HCT116 (cell line): Measurements from ENCODE around the gene NBL1. TPM values are rescaled to one million over a fixed set of nuclear protein-coding genes. Genes with fewer than 3 reads are reported as not detected.
"Not testable (repeated sequence)": the region's sequence is repeated elsewhere in the genome, so short reads cannot be mapped to it uniquely, and the experiment has no call there.

Experiments
- ATAC-seq: fragments of 200-7000 bp; cut with Tn5 transposase; 2 replicates; pipeline ENCODE4 v1.9.1; 2020; ENCODE audit warnings: mild to moderate bottlenecking, moderate library complexity
- BruUV-seq: library from RNA; stranded (reverse); fragments of 400-500 nt; replicated peaks from 2 replicates; lab custom pipeline; 2021; lab: Mats Ljungman, UMichigan
- CTCF ChIA-PET: fragments of 300-600 bp; sonication (Branson Sonifier 250); formaldehyde crosslinking; loops from one replicate; lab custom pipeline; 2021; ENCODE audit warnings: antibody characterized with exemption; lab: Charles Lee
- POLR2A ChIA-PET: fragments of 300-600, 350-600 bp; sonication (Branson Sonifier 250); formaldehyde crosslinking; loops from one replicate; lab custom pipeline; 2021; ENCODE audit warnings: antibody characterized with exemption; lab: Charles Lee
- RAD21 ChIA-PET, 2 experiments: fragments of 300-600 bp; sonication (Branson Sonifier 250); formaldehyde crosslinking; loops; one replicate each; lab custom pipeline; 2023; ENCODE audit warnings: low total read pairs in 2 of 2; ENCODE audit not compliant: uncharacterized antibody in 2 of 2, unreplicated experiment in 2 of 2, low non-redundant PET in 1 of 2; lab: Charles Lee
- DNase-seq: peaks from one replicate; pipeline ENCODE4 v3.0.0-alpha.2; 2010; ENCODE audit warnings: low read depth, low spot score
- H2AFZ ChIP-seq: fragments of 200-600 bp; shearing (Covaris generic), sonication (generic); 2 replicates; pipeline ENCODE4 v1.6.1; 2017; ENCODE audit warnings: low read depth, mixed run types, mixed read lengths, antibody characterized with exemption, low read length; ENCODE audit not compliant: poor library complexity, severe bottlenecking
- H3K27ac ChIP-seq: 2 replicates; pipeline ENCODE4 v1.5.1; 2012; ENCODE audit warnings: low read depth, low read length
- H3K27me3 ChIP-seq: fragments of 200-600 bp; sonication (generic); 2 replicates; pipeline ENCODE4 v1.6.1; 2016; ENCODE audit warnings: mixed run types, low read length, mixed read lengths; ENCODE audit not compliant: insufficient read depth
- H3K36me3 ChIP-seq, 2 experiments: fragments of 200-500 bp in 1 of 2; fragments of 200-600 bp in 1 of 2; sonication (Bioruptor generic) in 1 of 2; sonication (generic) in 1 of 2; 2 replicates each; pipeline versions ENCODE4 v1.5.1 to v1.6.1; 2014 to 2016; ENCODE audit warnings: low read length in 2 of 2, inconsistent platforms in 1 of 2, mixed read lengths in 1 of 2, mixed run types in 1 of 2; ENCODE audit not compliant: insufficient read depth in 2 of 2, control insufficient read depth in 1 of 2
- H3K4me1 ChIP-seq, 2 experiments: fragments of 200-600 bp in 1 of 2; sonication (generic) in 1 of 2; 2 replicates each; pipeline versions ENCODE4 v1.5.1 to v1.6.1; 2012 to 2017; ENCODE audit warnings: low read length in 2 of 2, inconsistent platforms in 1 of 2, mild to moderate bottlenecking in 1 of 2, mixed read lengths in 1 of 2, mixed run types in 1 of 2, moderate library complexity in 1 of 2; ENCODE audit not compliant: insufficient read depth in 2 of 2, control insufficient read depth in 1 of 2
- H3K4me2 ChIP-seq: fragments of 200-600 bp; sonication (generic); 2 replicates; pipeline ENCODE4 v1.6.1; 2017; ENCODE audit warnings: mixed run types, low read length, mixed read lengths
- H3K4me3 ChIP-seq, 2 experiments: fragments of 200-600 bp in 1 of 2; sonication (generic) in 1 of 2; replicated peaks in 1 of 2; 2 replicates each; pipeline ENCODE4 v1.5.1; 2011 to 2016; ENCODE audit warnings: low read length in 2 of 2, control low read depth in 1 of 2, low read depth in 1 of 2, mild to moderate bottlenecking in 1 of 2, mixed read lengths in 1 of 2, mixed run types in 1 of 2
- H3K79me2 ChIP-seq: fragments of 200-600 bp; sonication (generic); 2 replicates; pipeline ENCODE4 v1.6.1; 2017; ENCODE audit warnings: mild to moderate bottlenecking, mixed run types, low read length, moderate library complexity, mixed read lengths; ENCODE audit not compliant: insufficient read depth
- H3K9ac ChIP-seq: fragments of 200-600 bp; sonication (generic); 2 replicates; pipeline ENCODE4 v1.6.1; 2016; ENCODE audit warnings: low read length, mixed read lengths
- H3K9me2 ChIP-seq: fragments of 200-600 bp; sonication (generic), shearing (Covaris generic); 2 replicates; pipeline ENCODE4 v1.6.1; 2017; ENCODE audit warnings: mixed run types, mild to moderate bottlenecking, moderate library complexity; ENCODE audit not compliant: insufficient read depth
- H3K9me3 ChIP-seq, 2 experiments: fragments of 200-500 bp in 1 of 2; fragments of 200-600 bp in 1 of 2; sonication (Bioruptor generic) in 1 of 2; sonication (generic) in 1 of 2; 2 replicates each; pipeline ENCODE4 v1.6.1; 2014 to 2017; ENCODE audit warnings: low read length in 2 of 2, mixed read lengths in 2 of 2, inconsistent platforms in 1 of 2, low read depth in 1 of 2, mild to moderate bottlenecking in 1 of 2, mixed run types in 1 of 2, moderate library complexity in 1 of 2; ENCODE audit not compliant: control insufficient read depth in 1 of 2, insufficient read depth in 1 of 2
- H4K20me1 ChIP-seq: fragments of 200-600 bp; sonication (generic), shearing (Covaris generic); 2 replicates; pipeline ENCODE4 v1.6.1; 2017; ENCODE audit warnings: mixed run types, mild to moderate bottlenecking, moderate library complexity; ENCODE audit not compliant: insufficient read depth
- CEBPB ChIP-seq: IDR thresholded peaks from 2 replicates; pipeline ENCODE4 v1.6.1; 2012; ENCODE audit warnings: low read depth
- ELF1 ChIP-seq: IDR thresholded peaks from 2 replicates; pipeline ENCODE4 v1.6.1; 2012; ENCODE audit warnings: low read depth, borderline replicate concordance
- EZH2 ChIP-seq: fragments of 200-600 bp; sonication (generic); IDR thresholded peaks from 2 replicates; pipeline ENCODE4 v1.6.1; 2017; ENCODE audit warnings: antibody characterized with exemption, mixed run types
- RAD21 ChIP-seq: IDR thresholded peaks from 2 replicates; pipeline ENCODE4 v1.6.1; 2012; ENCODE audit warnings: low read depth, mild to moderate bottlenecking
- SP1 ChIP-seq: IDR thresholded peaks from 2 replicates; pipeline ENCODE4 v1.6.1; 2012; ENCODE audit warnings: low read depth
- SRF ChIP-seq: IDR thresholded peaks from 2 replicates; pipeline ENCODE4 v1.6.1; 2012; ENCODE audit warnings: low read depth
- TCF7L2 ChIP-seq: IDR thresholded peaks from 2 replicates; pipeline ENCODE4 v1.7.0; 2011; ENCODE audit warnings: borderline replicate concordance, inconsistent platforms; ENCODE audit not compliant: insufficient read depth, insufficient read length; ENCODE audit errors: extremely low read depth
- YY1 ChIP-seq: IDR thresholded peaks from 2 replicates; pipeline ENCODE4 v1.6.1; 2011; ENCODE audit warnings: low read length, low read depth, moderate library complexity, mild to moderate bottlenecking; ENCODE audit not compliant: insufficient replicate concordance; ENCODE audit errors: extremely low read depth
- ZFX ChIP-seq: fragments of 450-650 bp; IDR thresholded peaks from 2 replicates; pipeline ENCODE4 v1.6.1; 2017
- intact Hi-C: fragments of 100-400 bp; cut with micrococcal nuclease; formaldehyde crosslinking; loops from 2 replicates; pipeline ENCODE4 v1.10.0; 2022
- total RNA-seq: library from RNA; stranded (reverse); gene quantifications from one replicate; pipeline ENCODE4 v1.2.1, GENCODE V29; 2021; ENCODE audit not compliant: unreplicated experiment
- TF ChIP-seq, protein P1 (sequence below): IDR thresholded peaks from 2 replicates; pipeline ENCODE4 v1.6.1; 2012
- TF ChIP-seq, protein P2 (sequence below): IDR thresholded peaks from 2 replicates; pipeline ENCODE4 v1.6.1; 2012
- TF ChIP-seq, protein P3 (sequence below): IDR thresholded peaks from 2 replicates; pipeline ENCODE4 v1.6.1; 2011; ENCODE audit warnings: mild to moderate bottlenecking, low read length, moderate library complexity; ENCODE audit not compliant: insufficient replicate concordance; ENCODE audit errors: extremely low read depth

NBL1 gene
- total RNA-seq, 1 experiment from 2014 or later, result 75.4 TPM

DNA sequence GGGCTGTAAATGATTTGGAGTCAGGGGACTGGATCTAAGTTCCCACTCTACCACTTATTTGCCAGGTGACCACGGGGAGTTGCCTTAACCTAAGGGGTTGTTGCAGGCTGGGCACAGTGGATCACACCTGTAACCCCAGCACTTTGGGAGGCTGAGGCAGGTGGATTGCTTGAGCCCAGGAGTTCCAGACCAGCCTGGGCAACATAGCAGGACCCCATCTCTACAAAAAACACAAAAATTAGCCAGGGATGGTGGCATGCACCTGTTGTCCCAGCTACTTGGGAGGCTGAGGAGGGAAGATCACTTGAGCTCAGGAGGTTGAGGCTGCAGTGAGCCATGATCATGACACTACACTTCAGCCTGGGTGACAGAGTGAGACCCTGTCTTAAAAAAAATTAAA is 13.9 kb upstream of the NBL1 start:
- DNase-seq, H3K4me3 ChIP-seq, H3K9me2 ChIP-seq, H2AFZ ChIP-seq, H4K20me1 ChIP-seq, ATAC-seq, H3K27ac ChIP-seq, H3K4me2 ChIP-seq, POLR2A ChIA-PET, H3K36me3 ChIP-seq, BruUV-seq, H3K79me2 ChIP-seq, H3K4me1 ChIP-seq, H3K9ac ChIP-seq, H3K27me3 ChIP-seq, H3K9me3 ChIP-seq, intact Hi-C loops: not testable (repeated sequence)
- RAD21 ChIA-PET, result interaction anchor here in 1 of 2 experiments (0.6 kb wide), 1 partner anchor 218 kb away, joined by 3 read pairs; no protein-coding TSS in a partner anchor
- CTCF ChIA-PET, result interaction anchor here (2.0 kb wide), 1 partner anchor 24 kb away, joined by 5 read pairs; no protein-coding TSS in a partner anchor

DNA sequence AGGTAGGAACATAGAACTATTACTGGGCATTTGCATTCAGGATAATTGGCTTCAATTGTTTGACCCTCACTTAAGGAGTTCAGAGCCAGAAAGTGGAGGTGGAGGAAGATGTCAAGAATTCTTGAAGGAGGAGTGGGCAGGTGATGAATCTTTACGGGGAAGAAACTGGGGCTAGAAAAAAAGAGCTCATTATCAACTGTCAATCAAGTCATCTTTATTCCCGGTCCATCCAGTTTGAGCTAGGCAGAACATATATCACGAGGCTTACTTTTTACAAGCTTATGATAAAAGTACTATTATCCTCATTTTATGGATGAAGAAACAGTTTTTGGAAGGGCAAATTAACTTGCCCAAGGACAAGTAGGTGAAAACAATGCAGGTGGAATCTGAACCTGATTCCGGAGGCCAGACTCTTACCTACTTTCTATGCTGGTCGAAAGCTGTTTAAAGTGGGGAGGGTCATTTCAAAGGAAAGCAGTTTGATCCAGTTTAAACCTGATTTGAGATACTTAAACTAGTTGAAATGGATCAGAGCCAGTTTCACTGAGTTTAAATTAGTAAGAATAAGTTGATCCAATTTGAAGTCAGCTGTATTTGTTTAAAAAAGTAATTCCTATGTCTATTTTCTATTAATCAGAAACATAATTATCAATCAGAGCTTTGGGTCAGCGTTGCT is 13.3 kb upstream of the NBL1 start:
- ChIA-PET POLR2A (no interaction called here), RAD21 (no interaction called here), CTCF (interaction anchor here (2.0 kb wide), 1 partner anchor 23 kb away, joined by 5 read pairs; no protein-coding TSS in a partner anchor)
- ATAC-seq (no peak), DNase-seq (no peak)
- no peaks in the 10 kb centered on the region for H3K9me2 ChIP-seq
- BruUV-seq, result TSS peak; percentile 34
- no peak overlapping the region for H3K4me3 ChIP-seq
- H3K9ac ChIP-seq, result no peak overlapping the region
- no peaks in the 10 kb centered on the region for H3K79me2 ChIP-seq
- no peaks in the 10 kb centered on the region for H3K27me3 ChIP-seq
- H3K4me2 ChIP-seq, result no peak overlapping the region
- peaks cover 0 to 4% of the 10 kb centered on the region in 2 experiments; a peak in 2 of 4 replicates for H3K4me1 ChIP-seq
- intact Hi-C loops, result no loop called here
- TF ChIP-seq RAD21, result no peak
- TF ChIP-seq SP1, result no peak
- no peak for TF ChIP-seq TCF7L2
- TF ChIP-seq ELF1, result no peak
- no peak for TF ChIP-seq EZH2
- TF ChIP-seq, protein P1, sequence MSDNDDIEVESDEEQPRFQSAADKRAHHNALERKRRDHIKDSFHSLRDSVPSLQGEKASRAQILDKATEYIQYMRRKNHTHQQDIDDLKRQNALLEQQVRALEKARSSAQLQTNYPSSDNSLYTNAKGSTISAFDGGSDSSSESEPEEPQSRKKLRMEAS, result no peak
- TF ChIP-seq, protein P2, sequence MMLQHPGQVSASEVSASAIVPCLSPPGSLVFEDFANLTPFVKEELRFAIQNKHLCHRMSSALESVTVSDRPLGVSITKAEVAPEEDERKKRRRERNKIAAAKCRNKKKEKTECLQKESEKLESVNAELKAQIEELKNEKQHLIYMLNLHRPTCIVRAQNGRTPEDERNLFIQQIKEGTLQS, result no peak
- TF ChIP-seq CEBPB, result no peak
- TF ChIP-seq, protein P3, sequence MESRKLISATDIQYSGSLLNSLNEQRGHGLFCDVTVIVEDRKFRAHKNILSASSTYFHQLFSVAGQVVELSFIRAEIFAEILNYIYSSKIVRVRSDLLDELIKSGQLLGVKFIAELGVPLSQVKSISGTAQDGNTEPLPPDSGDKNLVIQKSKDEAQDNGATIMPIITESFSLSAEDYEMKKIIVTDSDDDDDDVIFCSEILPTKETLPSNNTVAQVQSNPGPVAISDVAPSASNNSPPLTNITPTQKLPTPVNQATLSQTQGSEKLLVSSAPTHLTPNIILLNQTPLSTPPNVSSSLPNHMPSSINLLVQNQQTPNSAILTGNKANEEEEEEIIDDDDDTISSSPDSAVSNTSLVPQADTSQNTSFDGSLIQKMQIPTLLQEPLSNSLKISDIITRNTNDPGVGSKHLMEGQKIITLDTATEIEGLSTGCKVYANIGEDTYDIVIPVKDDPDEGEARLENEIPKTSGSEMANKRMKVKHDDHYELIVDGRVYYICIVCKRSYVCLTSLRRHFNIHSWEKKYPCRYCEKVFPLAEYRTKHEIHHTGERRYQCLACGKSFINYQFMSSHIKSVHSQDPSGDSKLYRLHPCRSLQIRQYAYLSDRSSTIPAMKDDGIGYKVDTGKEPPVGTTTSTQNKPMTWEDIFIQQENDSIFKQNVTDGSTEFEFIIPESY, result no peak
- TF ChIP-seq YY1, result no peak
- no peak for TF ChIP-seq ZFX
- TF ChIP-seq SRF, result no peak
- H4K20me1 ChIP-seq, result no peaks in the 10 kb centered on the region
- no peaks in the 10 kb centered on the region for H3K9me3 ChIP-seq
- H3K36me3 ChIP-seq, result peaks cover 1 to 2% of the 10 kb centered on the region in 2 experiments; a peak in 1 of 4 replicates
- no peak overlapping the region for H2AFZ ChIP-seq
- no peak overlapping the region for H3K27ac ChIP-seq
